CD4-positive, alpha-beta T cell (primary cell): ENCODE results near the gene RAB34. TPM values are rescaled to one million over a fixed set of nuclear protein-coding genes. Genes with fewer than 3 reads are reported as not detected.

Experiments
- ATAC-seq: fragments of 200-7000 bp; cut with Tn5 transposase; one replicate; pipeline ENCODE4 v1.10.0; 2022; ENCODE audit warnings: mild to moderate bottlenecking; ENCODE audit not compliant: poor library complexity
- CTCF ChIA-PET: fragments of 350-600 bp; sonication (Branson Sonifier 250); formaldehyde crosslinking; loops from one replicate; lab custom pipeline; 2021; ENCODE audit warnings: antibody characterized with exemption, inconsistent platforms; lab: Charles Lee
- POLR2A ChIA-PET: fragments of 350-600 bp; sonication (Branson Sonifier 250); formaldehyde crosslinking; loops from one replicate; lab custom pipeline; 2021; ENCODE audit warnings: antibody characterized with exemption, inconsistent platforms; lab: Charles Lee
- DNase-seq, 14 experiments: peaks; one replicate each; pipeline ENCODE4 v3.0.0-alpha.2; 2013 to 2020; ENCODE audit warnings: mixed read lengths in 2 of 14
- H3K27ac ChIP-seq, 2 donors: one replicate each; pipeline versions ENCODE4 v1.5.1 to v1.7.0; 2013; ENCODE audit warnings: low read length in 2 of 2, low read depth in 1 of 2, mild to moderate bottlenecking in 1 of 2
- H3K27me3 ChIP-seq, 2 experiments: 1 replicate in 1 of 2; 2 replicates in 1 of 2; pipeline versions ENCODE4 v1.6.1 to v1.7.0; 2013; ENCODE audit warnings: low read length in 2 of 2, control low read depth in 1 of 2, mild to moderate bottlenecking in 1 of 2, moderate library complexity in 1 of 2; ENCODE audit not compliant: insufficient read depth in 2 of 2, control insufficient read depth in 1 of 2
- H3K36me3 ChIP-seq: one replicate; pipeline ENCODE4 v1.6.1; 2013; ENCODE audit warnings: low read length, control low read depth; ENCODE audit not compliant: insufficient read depth
- H3K4me1 ChIP-seq: one replicate; pipeline ENCODE4 v1.6.1; 2013; ENCODE audit warnings: low read length, control low read depth; ENCODE audit not compliant: insufficient read depth
- H3K4me3 ChIP-seq: one replicate; pipeline ENCODE4 v1.5.1; 2013; ENCODE audit warnings: mild to moderate bottlenecking, low read length, moderate library complexity
- H3K9me3 ChIP-seq, 2 experiments: 1 replicate in 1 of 2; 2 replicates in 1 of 2; pipeline versions ENCODE4 v1.6.1 to v1.7.0; 2013; ENCODE audit warnings: low read length in 2 of 2, mild to moderate bottlenecking in 2 of 2, control low read depth in 1 of 2, moderate library complexity in 1 of 2; ENCODE audit not compliant: control insufficient read depth in 1 of 2, insufficient read depth in 1 of 2
- H3K27ac Mint-ChIP-seq: one replicate; pipeline ENCODE4 v1.8.0; 2020; ENCODE audit warnings: mixed read lengths
- H3K27me3 Mint-ChIP-seq: one replicate; pipeline ENCODE4 v1.8.0; 2021; ENCODE audit warnings: mixed read lengths
- H3K36me3 Mint-ChIP-seq: one replicate; pipeline ENCODE4 v1.8.0; 2021; ENCODE audit warnings: low read depth, mixed read lengths
- H3K4me1 Mint-ChIP-seq: one replicate; pipeline ENCODE4 v1.8.0; 2021; ENCODE audit warnings: low read depth, mixed read lengths
- H3K4me3 Mint-ChIP-seq: one replicate; pipeline ENCODE4 v1.8.0; 2020; ENCODE audit warnings: mild to moderate bottlenecking, mixed read lengths
- H3K9me3 Mint-ChIP-seq: one replicate; pipeline ENCODE4 v1.8.0; 2020; ENCODE audit warnings: mixed read lengths
- intact Hi-C, 2 experiments: fragments of 100-400 bp; cut with DNase I in 1 of 2; cut with micrococcal nuclease in 1 of 2; formaldehyde crosslinking; loops; one replicate each; pipeline versions ENCODE4 v1.15.1 to v1.9.0; 2023 to 2025; cut with DNase I, micrococcal nuclease
- total RNA-seq, 174 experiments: library from RNA in 2 of 174; stranded (reverse) in 2 of 174; gene quantifications; one replicate each; pipeline ENCODE4 v1.2.3 and lab custom pipeline; 2021 to 2026
- TF ChIP-seq, protein P1 (sequence below): fragments of 200-600 bp; IDR thresholded peaks from one replicate; pipeline ENCODE4 v1.8.0; 2022; ENCODE audit warnings: antibody characterized with exemption, mild to moderate bottlenecking

Gene RAB34
- total RNA-seq, 2 experiments from 2014 or later, result 20.7 to 21.3 TPM

DNA sequence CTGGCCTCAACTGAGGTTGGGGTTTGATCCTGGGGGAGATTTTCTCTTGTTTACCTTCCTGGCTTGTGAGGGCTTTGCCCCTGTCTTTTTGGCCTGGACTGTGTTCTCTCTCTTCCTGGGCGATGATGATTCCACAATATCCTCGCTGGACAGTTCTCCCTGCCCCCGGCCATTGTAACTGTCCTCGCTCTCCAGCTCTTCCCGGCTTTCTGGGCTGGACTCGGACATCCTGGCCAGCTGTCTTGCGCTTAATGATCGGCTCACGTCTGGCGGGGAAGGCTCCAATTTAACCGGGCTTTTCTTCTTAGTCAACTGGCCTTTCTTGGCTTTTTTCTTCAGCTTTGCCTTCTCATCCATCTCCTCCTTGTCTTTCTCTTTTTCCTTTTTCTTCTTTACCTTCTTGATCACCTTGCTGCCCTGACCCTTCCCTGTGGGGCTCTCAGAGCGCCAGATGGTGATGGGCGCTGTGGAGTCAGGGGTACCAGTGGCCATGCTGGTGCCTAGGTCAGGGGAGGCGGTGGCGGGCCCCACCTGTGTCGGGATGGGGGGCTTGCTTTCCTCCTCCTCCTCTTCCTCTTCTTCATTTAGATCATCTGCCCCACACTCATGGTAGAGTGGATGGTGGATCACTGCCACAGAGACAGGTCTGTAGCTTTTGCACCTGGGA lies 14.0 kb downstream of the RAB34 start:
- no peaks in the 10 kb centered on the region for H3K9me3 Mint-ChIP-seq
- intact Hi-C loops, result no loop called here
- H3K4me3 Mint-ChIP-seq, result no peak overlapping the region
- DNase-seq (no peak), ATAC-seq (no peak)
- no peak overlapping the region for H3K27ac ChIP-seq
- H3K36me3 ChIP-seq, result peaks cover 49% of the 10 kb centered on the region
- ChIA-PET CTCF (no interaction called here), POLR2A (no interaction called here)
- H3K4me3 ChIP-seq, result no peak overlapping the region
- H3K36me3 Mint-ChIP-seq, result peaks cover 55% of the 10 kb centered on the region
- H3K4me1 Mint-ChIP-seq, result no peaks in the 10 kb centered on the region
- H3K27me3 Mint-ChIP-seq, result no peaks in the 10 kb centered on the region
- no peaks in the 10 kb centered on the region for H3K4me1 ChIP-seq
- H3K27me3 ChIP-seq, result no peaks in the 10 kb centered on the region
- H3K27ac Mint-ChIP-seq, result no peak overlapping the region
- TF ChIP-seq, protein P1, sequence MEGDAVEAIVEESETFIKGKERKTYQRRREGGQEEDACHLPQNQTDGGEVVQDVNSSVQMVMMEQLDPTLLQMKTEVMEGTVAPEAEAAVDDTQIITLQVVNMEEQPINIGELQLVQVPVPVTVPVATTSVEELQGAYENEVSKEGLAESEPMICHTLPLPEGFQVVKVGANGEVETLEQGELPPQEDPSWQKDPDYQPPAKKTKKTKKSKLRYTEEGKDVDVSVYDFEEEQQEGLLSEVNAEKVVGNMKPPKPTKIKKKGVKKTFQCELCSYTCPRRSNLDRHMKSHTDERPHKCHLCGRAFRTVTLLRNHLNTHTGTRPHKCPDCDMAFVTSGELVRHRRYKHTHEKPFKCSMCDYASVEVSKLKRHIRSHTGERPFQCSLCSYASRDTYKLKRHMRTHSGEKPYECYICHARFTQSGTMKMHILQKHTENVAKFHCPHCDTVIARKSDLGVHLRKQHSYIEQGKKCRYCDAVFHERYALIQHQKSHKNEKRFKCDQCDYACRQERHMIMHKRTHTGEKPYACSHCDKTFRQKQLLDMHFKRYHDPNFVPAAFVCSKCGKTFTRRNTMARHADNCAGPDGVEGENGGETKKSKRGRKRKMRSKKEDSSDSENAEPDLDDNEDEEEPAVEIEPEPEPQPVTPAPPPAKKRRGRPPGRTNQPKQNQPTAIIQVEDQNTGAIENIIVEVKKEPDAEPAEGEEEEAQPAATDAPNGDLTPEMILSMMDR, result no peak
- H3K9me3 ChIP-seq, result no peaks in the 10 kb centered on the region

DNA sequence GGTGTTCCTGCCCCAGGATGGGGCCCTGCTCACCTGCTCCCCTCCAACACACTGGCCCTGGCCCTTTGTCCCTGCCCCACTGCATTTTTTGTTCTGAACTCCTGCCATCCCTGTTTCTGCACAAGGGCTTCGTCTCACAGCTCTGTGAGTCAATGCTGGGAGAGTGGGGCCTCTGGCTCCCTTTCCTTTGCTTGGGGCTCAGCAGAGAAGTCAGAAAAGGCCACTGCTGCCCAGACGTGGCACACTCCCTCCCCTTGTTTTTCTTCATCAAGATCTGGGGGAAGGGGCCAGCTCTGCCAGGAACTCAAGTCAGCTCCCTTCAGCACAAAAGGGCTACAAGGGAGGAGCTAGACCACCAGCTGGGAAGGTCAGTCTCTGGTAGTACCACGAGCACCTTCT lies 14.9 kb downstream of the RAB34 start:
- POLR2A ChIA-PET, result interaction anchor here (1.6 to 1.7 kb wide), 2 partner anchors 9 to 17 kb away, joined by 5 to 6 read pairs; partner anchors contain the start of genes PROCA1 and RPL23A

DNA sequence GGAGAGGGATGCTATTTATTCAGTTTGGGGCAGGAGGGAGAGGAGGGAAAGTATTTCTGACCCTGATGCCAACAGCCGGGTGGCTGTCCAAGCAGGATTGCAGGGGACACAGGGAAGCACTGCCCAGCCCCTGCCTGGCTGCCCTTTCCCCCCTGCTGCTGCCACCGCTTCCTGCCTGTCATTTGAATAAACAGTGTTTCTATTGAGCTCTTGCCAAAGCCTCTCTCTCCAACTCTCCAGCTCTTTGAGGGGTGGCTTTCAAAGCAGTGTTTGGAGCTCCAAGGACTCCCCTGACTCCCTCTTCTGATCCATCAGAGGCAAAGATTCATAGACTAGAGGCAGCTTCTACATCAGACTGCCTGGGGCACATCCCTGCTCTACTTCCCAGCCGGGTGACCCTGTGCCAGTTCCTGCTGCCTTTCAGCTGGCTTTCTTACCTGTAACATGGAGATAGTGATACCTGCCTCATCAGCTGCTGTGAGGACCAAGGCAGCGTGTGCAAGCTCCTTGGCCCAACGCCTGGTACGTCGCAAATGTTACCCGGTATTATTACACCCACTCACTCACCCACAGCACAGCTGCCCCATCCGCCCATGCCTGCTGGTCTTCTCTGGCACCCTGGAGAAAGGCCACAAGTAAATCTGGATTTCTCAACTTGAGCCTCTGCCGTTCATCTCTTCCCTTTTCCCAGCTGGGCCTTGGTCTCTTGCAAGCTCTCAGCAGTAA lies 15.5 kb downstream of the RAB34 start:
- H3K9me3 Mint-ChIP-seq, result no peaks in the 10 kb centered on the region
- Histone ChIP-seq H3K36me3 (peaks cover 64% of the 10 kb centered on the region), H3K4me3 (no peak overlapping the region), H3K4me1 (no peaks in the 10 kb centered on the region), H3K9me3 (no peaks in the 10 kb centered on the region), H3K27me3 (no peaks in the 10 kb centered on the region), H3K27ac (no peak overlapping the region)
- POLR2A ChIA-PET, result interaction anchor here (1.6 to 1.7 kb wide), 2 partner anchors 9 to 18 kb away, joined by 5 to 6 read pairs; partner anchors contain the start of genes PROCA1 and RPL23A
- TF ChIP-seq, protein P1, result no peak
- no peak overlapping the region for H3K27ac Mint-ChIP-seq
- H3K4me3 Mint-ChIP-seq, result no peak overlapping the region
- H3K36me3 Mint-ChIP-seq, result peaks cover 70% of the 10 kb centered on the region
- no peaks in the 10 kb centered on the region for H3K4me1 Mint-ChIP-seq
- no peak for ATAC-seq
- DNase-seq, result no peak
- intact Hi-C loops, result no loop called here
- no peaks in the 10 kb centered on the region for H3K27me3 Mint-ChIP-seq
- CTCF ChIA-PET, result no interaction called here

More for the DNA sequence above, 14.9 kb downstream of the RAB34 start:
- peaks cover 65% of the 10 kb centered on the region for H3K36me3 Mint-ChIP-seq
- DNase-seq, result no peak
- H3K36me3 ChIP-seq, result peaks cover 58% of the 10 kb centered on the region
- H3K27ac Mint-ChIP-seq, result no peak overlapping the region
- CTCF ChIA-PET, result no interaction called here
- no peak for ATAC-seq
- H3K27ac ChIP-seq, result no peak overlapping the region
- no peaks in the 10 kb centered on the region for H3K27me3 Mint-ChIP-seq
- no peaks in the 10 kb centered on the region for H3K4me1 Mint-ChIP-seq
- no peak overlapping the region for H3K4me3 Mint-ChIP-seq
- no peaks in the 10 kb centered on the region for H3K9me3 ChIP-seq
- no peaks in the 10 kb centered on the region for H3K27me3 ChIP-seq
- no peaks in the 10 kb centered on the region for H3K9me3 Mint-ChIP-seq
- TF ChIP-seq, protein P1, result no peak
- no peaks in the 10 kb centered on the region for H3K4me1 ChIP-seq
- H3K4me3 ChIP-seq, result no peak overlapping the region
- intact Hi-C loops, result no loop called here
